GM12873 (cell line): Measurements from ENCODE around the gene CDK6.

Source experiments
- CTCF ChIP-seq: IDR thresholded peaks from 2 replicates; pipeline ENCODE4 v1.5.1; 2012; ENCODE audit warnings: low read depth, mild to moderate bottlenecking, moderate library complexity, low read length, control low read depth; ENCODE audit not compliant: insufficient read depth; ENCODE audit errors: missing control alignments

Gene CDK6

GRCh38 chr7:92837000-92837749, 802 bp upstream of the CDK6 start:
- no peak for TF ChIP-seq CTCF

GRCh38 chr7:92835851-92836488, 403 bp downstream of the CDK6 start:
- TF ChIP-seq CTCF = no peak

GRCh38 chr7:92835261-92835850, 1.0 kb downstream of the CDK6 start:
- TF ChIP-seq CTCF = no peak

GRCh38 chr7:92834507-92835260, 1.7 kb downstream of the CDK6 start:
- no peak for TF ChIP-seq CTCF

GRCh38 chr7:92833766-92834506, 2.4 kb downstream of the CDK6 start:
- peak; percentile 15 for TF ChIP-seq CTCF

- peak; percentile 93 for TF ChIP-seq CTCF
Observed at GRCh38 chr7:92833024-92833765, 3.2 kb downstream of the CDK6 start.
